Upper lobe of left lung (tissue), 6 donors: ENCODE results near the gene TENM3. TPM values are rescaled to one million over a fixed set of nuclear protein-coding genes. Genes with fewer than 3 reads are reported as not detected.

Experiments used
- ATAC-seq, 2 donors: fragments of 200-7000 bp; cut with Tn5 transposase; one replicate each; pipeline ENCODE4 v1.9.1; 2022; ENCODE audit warnings: mild to moderate bottlenecking in 2 of 2, moderate library complexity in 2 of 2; ENCODE audit not compliant: low FRiP score in 2 of 2
- DNase-seq, 2 donors: peaks; one replicate each; pipeline ENCODE4 v3.0.0-alpha.2; 2019 to 2020
- H3K27ac ChIP-seq, 4 donors: fragments of 200-600 bp; sonication (generic); one replicate each; pipeline ENCODE4 v1.5.1; 2016 to 2019
- H3K27me3 ChIP-seq, 4 donors: fragments of 200-600 bp; sonication (generic); one replicate each; pipeline ENCODE4 v1.5.1; 2017 to 2019
- H3K36me3 ChIP-seq, 4 donors: fragments of 200-600 bp; sonication (generic); one replicate each; pipeline ENCODE4 v1.5.1; 2016 to 2019
- H3K4me1 ChIP-seq, 4 donors: fragments of 200-600 bp; sonication (generic); one replicate each; pipeline ENCODE4 v1.5.1; 2018 to 2019
- H3K4me3 ChIP-seq, 4 donors: fragments of 200-600 bp; sonication (generic); one replicate each; pipeline ENCODE4 v1.5.1; 2017 to 2019; ENCODE audit warnings: mild to moderate bottlenecking in 2 of 4, moderate library complexity in 1 of 4
- H3K9me3 ChIP-seq, 4 donors: fragments of 200-600 bp; sonication (generic); one replicate each; pipeline ENCODE4 v1.5.1; 2018 to 2019
- EP300 ChIP-seq, 4 donors: sonication (generic); formaldehyde crosslinking; IDR thresholded peaks; one replicate each; pipeline ENCODE4 v1.5.1; 2017; ENCODE audit warnings: antibody characterized with exemption in 4 of 4, control low read depth in 2 of 4
- POLR2A ChIP-seq, 4 donors: fragments of 450-650 bp; IDR thresholded peaks; one replicate each; pipeline ENCODE4 v1.5.1; 2016 to 2017; ENCODE audit warnings: antibody characterized with exemption in 4 of 4, mild to moderate bottlenecking in 2 of 4
- POLR2AphosphoS5 ChIP-seq, 2 donors: sonication (generic); formaldehyde crosslinking; IDR thresholded peaks; one replicate each; pipeline ENCODE4 v1.5.1; 2017; ENCODE audit warnings: antibody characterized with exemption in 2 of 2
- WGBS, 2 donors: methylation state at CpG; one replicate each; pipeline ENCODE4 v1.1.5; 2017 to 2018; 5-methylcytosine and 5-hydroxymethylcytosine counted together
- total RNA-seq, 6 donors: library from RNA; depleted of rRNA in 4 of 6; stranded (reverse); fragments of >200 nt in 4 of 6; gene quantifications; one replicate each; pipeline versions ENCODE4 v1.1.0 to v1.2.1, GENCODE V29; 2016 to 2021
- TF ChIP-seq, protein P1 (sequence below), 6 experiments: fragments of 450-650 bp in 4 of 6; fragments of 200-600 bp in 2 of 6; sonication (generic) in 2 of 6; IDR thresholded peaks; one replicate each; pipeline ENCODE4 v1.5.1; 2016 to 2019; ENCODE audit warnings: antibody characterized with exemption in 6 of 6
- donor health status: DM: no; HTN: no; CAD: no; lungs with moderate emphysema.
- donor health status: DM: no; HTN: yes; CAD: no; lungs with severe emphysema.

The TENM3 gene
- total RNA-seq, 6 donors from 2014 or later, result 0.33 to 7.1 (median 1.1) TPM

GRCh38 chr4:182486881-182487280 is 243.7 kb downstream of the TENM3 start:
- ATAC-seq, result no peak
- no peak for TF ChIP-seq POLR2AphosphoS5 (IDR thresholded peaks at IDR 0.05)
- TF ChIP-seq POLR2A (IDR thresholded peaks at IDR 0.05), result no peak
- no peak for TF ChIP-seq EP300 (IDR thresholded peaks at IDR 0.05)
- TF ChIP-seq, protein P1, sequence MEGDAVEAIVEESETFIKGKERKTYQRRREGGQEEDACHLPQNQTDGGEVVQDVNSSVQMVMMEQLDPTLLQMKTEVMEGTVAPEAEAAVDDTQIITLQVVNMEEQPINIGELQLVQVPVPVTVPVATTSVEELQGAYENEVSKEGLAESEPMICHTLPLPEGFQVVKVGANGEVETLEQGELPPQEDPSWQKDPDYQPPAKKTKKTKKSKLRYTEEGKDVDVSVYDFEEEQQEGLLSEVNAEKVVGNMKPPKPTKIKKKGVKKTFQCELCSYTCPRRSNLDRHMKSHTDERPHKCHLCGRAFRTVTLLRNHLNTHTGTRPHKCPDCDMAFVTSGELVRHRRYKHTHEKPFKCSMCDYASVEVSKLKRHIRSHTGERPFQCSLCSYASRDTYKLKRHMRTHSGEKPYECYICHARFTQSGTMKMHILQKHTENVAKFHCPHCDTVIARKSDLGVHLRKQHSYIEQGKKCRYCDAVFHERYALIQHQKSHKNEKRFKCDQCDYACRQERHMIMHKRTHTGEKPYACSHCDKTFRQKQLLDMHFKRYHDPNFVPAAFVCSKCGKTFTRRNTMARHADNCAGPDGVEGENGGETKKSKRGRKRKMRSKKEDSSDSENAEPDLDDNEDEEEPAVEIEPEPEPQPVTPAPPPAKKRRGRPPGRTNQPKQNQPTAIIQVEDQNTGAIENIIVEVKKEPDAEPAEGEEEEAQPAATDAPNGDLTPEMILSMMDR (IDR thresholded peaks at IDR 0.05), result no peak

GRCh38 chr4:182488896-182489295 is 245.7 kb downstream of the TENM3 start:
- TF ChIP-seq, protein P1 (IDR thresholded peaks at IDR 0.05), result no peak
- TF ChIP-seq EP300 (IDR thresholded peaks at IDR 0.05) (no peak), POLR2A (IDR thresholded peaks at IDR 0.05) (no peak), POLR2AphosphoS5 (IDR thresholded peaks at IDR 0.05) (no peak)
- H3K36me3 ChIP-seq, result no peaks in the 10 kb centered on the region
- H3K27me3 ChIP-seq, result no peaks in the 10 kb centered on the region
- no peak overlapping the region for H3K4me3 ChIP-seq
- no peak overlapping the region for H3K27ac ChIP-seq
- H3K4me1 ChIP-seq, result peaks cover 0 to 3% (median 0%) of the 10 kb centered on the region in 4 donors
- 48 to 49% methylated on average over 2 of the region's 2 CpGs for WGBS, 2 donors
- no peaks in the 10 kb centered on the region for H3K9me3 ChIP-seq
- ATAC-seq (no peak), DNase-seq (no peak)

More at GRCh38 chr4:182486881-182487280, 243.7 kb downstream of the TENM3 start:
- no peaks in the 10 kb centered on the region for H3K27me3 ChIP-seq
- 84 to 85% methylated on average over 7 of the region's 7 CpGs for WGBS, 2 donors
- no peak overlapping the region for H3K27ac ChIP-seq
- no peak overlapping the region for H3K4me3 ChIP-seq
- DNase-seq, result no peak
- no peaks in the 10 kb centered on the region for H3K4me1 ChIP-seq
- H3K36me3 ChIP-seq, result no peaks in the 10 kb centered on the region
- no peaks in the 10 kb centered on the region for H3K9me3 ChIP-seq

- Histone ChIP-seq H3K27ac (no peak overlapping the region), H3K4me3 (no peak overlapping the region), H3K4me1 (peaks cover 0 to 3% (median 0%) of the 10 kb centered on the region in 4 donors), H3K36me3 (no peaks in the 10 kb centered on the region), H3K9me3 (no peaks in the 10 kb centered on the region), H3K27me3 (no peaks in the 10 kb centered on the region)
- ATAC-seq, result no peak
- no peak for DNase-seq
- 68 to 79% methylated on average over 2 of the region's 2 CpGs for WGBS, 2 donors
- TF ChIP-seq, protein P1 (IDR thresholded peaks at IDR 0.05), result no peak
- TF ChIP-seq POLR2A (IDR thresholded peaks at IDR 0.05) (no peak), EP300 (IDR thresholded peaks at IDR 0.05) (no peak), POLR2AphosphoS5 (IDR thresholded peaks at IDR 0.05) (no peak)
Observed at GRCh38 chr4:182489607-182490006, 246.4 kb downstream of the TENM3 start.

DNA sequence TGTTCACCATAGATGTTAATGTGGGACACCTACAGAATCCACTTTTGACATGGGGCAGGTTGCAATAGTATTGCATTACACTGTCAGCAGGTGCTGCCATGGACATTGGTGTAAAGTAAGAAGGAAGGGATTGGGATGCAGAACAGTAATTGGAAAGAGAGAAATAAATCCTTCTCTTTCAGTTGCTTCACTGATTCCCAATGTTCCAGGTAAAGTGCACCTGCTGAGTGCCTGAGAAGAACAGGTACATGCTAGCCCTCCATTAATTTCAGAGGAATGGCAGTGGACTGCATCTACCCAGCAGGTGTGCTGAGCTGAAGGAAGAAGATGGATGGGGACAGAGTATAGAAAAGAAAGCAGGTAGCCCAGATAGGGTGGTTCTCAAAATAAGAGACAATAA is 248.5 kb downstream of the TENM3 start:
- TF ChIP-seq POLR2AphosphoS5 (IDR thresholded peaks at IDR 0.05), result no peak
- TF ChIP-seq, protein P1 (IDR thresholded peaks at IDR 0.05), result no peak
- TF ChIP-seq EP300 (IDR thresholded peaks at IDR 0.05), result no peak
- no peak for TF ChIP-seq POLR2A (IDR thresholded peaks at IDR 0.05)
- peaks cover 0 to 3% (median 0%) of the 10 kb centered on the region in 4 donors for H3K4me1 ChIP-seq
- no peak overlapping the region for H3K4me3 ChIP-seq
- no peak for ATAC-seq
- no peak overlapping the region for H3K27ac ChIP-seq
- no peak for DNase-seq
- H3K9me3 ChIP-seq, result no peaks in the 10 kb centered on the region
- H3K36me3 ChIP-seq, result no peaks in the 10 kb centered on the region
- no peaks in the 10 kb centered on the region for H3K27me3 ChIP-seq

- no peak for DNase-seq
- Histone ChIP-seq H3K9me3 (no peaks in the 10 kb centered on the region), H3K36me3 (no peaks in the 10 kb centered on the region), H3K4me1 (peaks cover 0 to 3% (median 0%) of the 10 kb centered on the region in 4 donors), H3K27ac (no peak overlapping the region), H3K4me3 (no peak overlapping the region), H3K27me3 (no peaks in the 10 kb centered on the region)
- 13 to 15% methylated on average over 3 of the region's 3 CpGs for WGBS, 2 donors
- ATAC-seq, result peak in 1 of 2 donors; percentile 45
- no peak for TF ChIP-seq POLR2AphosphoS5 (IDR thresholded peaks at IDR 0.05)
- TF ChIP-seq EP300 (IDR thresholded peaks at IDR 0.05), result no peak
Observed at GRCh38 chr4:182492423-182492822, 249.2 kb downstream of the TENM3 start.
